HCT116 (cell line): Measurements from ENCODE around the gene CAMK2A. TPM values are rescaled to one million over a fixed set of nuclear protein-coding genes. Genes with fewer than 3 reads are reported as not detected.

Experiments
- ATAC-seq: fragments of 200-7000 bp; cut with Tn5 transposase; 2 replicates; pipeline ENCODE4 v1.9.1; 2020; ENCODE audit warnings: mild to moderate bottlenecking, moderate library complexity
- BruUV-seq: library from RNA; stranded (reverse); fragments of 400-500 nt; replicated peaks from 2 replicates; lab custom pipeline; 2021; lab: Mats Ljungman, UMichigan
- CTCF ChIA-PET: fragments of 300-600 bp; sonication (Branson Sonifier 250); formaldehyde crosslinking; loops from one replicate; lab custom pipeline; 2021; ENCODE audit warnings: antibody characterized with exemption; lab: Charles Lee
- POLR2A ChIA-PET: fragments of 300-600, 350-600 bp; sonication (Branson Sonifier 250); formaldehyde crosslinking; loops from one replicate; lab custom pipeline; 2021; ENCODE audit warnings: antibody characterized with exemption; lab: Charles Lee
- RAD21 ChIA-PET, 2 experiments: fragments of 300-600 bp; sonication (Branson Sonifier 250); formaldehyde crosslinking; loops; one replicate each; lab custom pipeline; 2023; ENCODE audit warnings: low total read pairs in 2 of 2; ENCODE audit not compliant: uncharacterized antibody in 2 of 2, unreplicated experiment in 2 of 2, low non-redundant PET in 1 of 2; lab: Charles Lee
- DNase-seq: peaks from one replicate; pipeline ENCODE4 v3.0.0-alpha.2; 2010; ENCODE audit warnings: low read depth, low spot score
- H2AFZ ChIP-seq: fragments of 200-600 bp; shearing (Covaris generic), sonication (generic); 2 replicates; pipeline ENCODE4 v1.6.1; 2017; ENCODE audit warnings: low read depth, mixed run types, mixed read lengths, antibody characterized with exemption, low read length; ENCODE audit not compliant: poor library complexity, severe bottlenecking
- H3K27ac ChIP-seq: 2 replicates; pipeline ENCODE4 v1.5.1; 2012; ENCODE audit warnings: low read depth, low read length
- H3K27me3 ChIP-seq: fragments of 200-600 bp; sonication (generic); 2 replicates; pipeline ENCODE4 v1.6.1; 2016; ENCODE audit warnings: mixed run types, low read length, mixed read lengths; ENCODE audit not compliant: insufficient read depth
- H3K36me3 ChIP-seq, 2 experiments: fragments of 200-500 bp in 1 of 2; fragments of 200-600 bp in 1 of 2; sonication (Bioruptor generic) in 1 of 2; sonication (generic) in 1 of 2; 2 replicates each; pipeline versions ENCODE4 v1.5.1 to v1.6.1; 2014 to 2016; ENCODE audit warnings: low read length in 2 of 2, inconsistent platforms in 1 of 2, mixed read lengths in 1 of 2, mixed run types in 1 of 2; ENCODE audit not compliant: insufficient read depth in 2 of 2, control insufficient read depth in 1 of 2
- H3K4me1 ChIP-seq, 2 experiments: fragments of 200-600 bp in 1 of 2; sonication (generic) in 1 of 2; 2 replicates each; pipeline versions ENCODE4 v1.5.1 to v1.6.1; 2012 to 2017; ENCODE audit warnings: low read length in 2 of 2, inconsistent platforms in 1 of 2, mild to moderate bottlenecking in 1 of 2, mixed read lengths in 1 of 2, mixed run types in 1 of 2, moderate library complexity in 1 of 2; ENCODE audit not compliant: insufficient read depth in 2 of 2, control insufficient read depth in 1 of 2
- H3K4me2 ChIP-seq: fragments of 200-600 bp; sonication (generic); 2 replicates; pipeline ENCODE4 v1.6.1; 2017; ENCODE audit warnings: mixed run types, low read length, mixed read lengths
- H3K4me3 ChIP-seq, 2 experiments: fragments of 200-600 bp in 1 of 2; sonication (generic) in 1 of 2; replicated peaks in 1 of 2; 2 replicates each; pipeline ENCODE4 v1.5.1; 2011 to 2016; ENCODE audit warnings: low read length in 2 of 2, control low read depth in 1 of 2, low read depth in 1 of 2, mild to moderate bottlenecking in 1 of 2, mixed read lengths in 1 of 2, mixed run types in 1 of 2
- H3K79me2 ChIP-seq: fragments of 200-600 bp; sonication (generic); 2 replicates; pipeline ENCODE4 v1.6.1; 2017; ENCODE audit warnings: mild to moderate bottlenecking, mixed run types, low read length, moderate library complexity, mixed read lengths; ENCODE audit not compliant: insufficient read depth
- H3K9ac ChIP-seq: fragments of 200-600 bp; sonication (generic); 2 replicates; pipeline ENCODE4 v1.6.1; 2016; ENCODE audit warnings: low read length, mixed read lengths
- H3K9me2 ChIP-seq: fragments of 200-600 bp; sonication (generic), shearing (Covaris generic); 2 replicates; pipeline ENCODE4 v1.6.1; 2017; ENCODE audit warnings: mixed run types, mild to moderate bottlenecking, moderate library complexity; ENCODE audit not compliant: insufficient read depth
- H3K9me3 ChIP-seq, 2 experiments: fragments of 200-500 bp in 1 of 2; fragments of 200-600 bp in 1 of 2; sonication (Bioruptor generic) in 1 of 2; sonication (generic) in 1 of 2; 2 replicates each; pipeline ENCODE4 v1.6.1; 2014 to 2017; ENCODE audit warnings: low read length in 2 of 2, mixed read lengths in 2 of 2, inconsistent platforms in 1 of 2, low read depth in 1 of 2, mild to moderate bottlenecking in 1 of 2, mixed run types in 1 of 2, moderate library complexity in 1 of 2; ENCODE audit not compliant: control insufficient read depth in 1 of 2, insufficient read depth in 1 of 2
- H4K20me1 ChIP-seq: fragments of 200-600 bp; sonication (generic), shearing (Covaris generic); 2 replicates; pipeline ENCODE4 v1.6.1; 2017; ENCODE audit warnings: mixed run types, mild to moderate bottlenecking, moderate library complexity; ENCODE audit not compliant: insufficient read depth
- EGR1 ChIP-seq: IDR thresholded peaks from 2 replicates; pipeline ENCODE4 v1.6.1; 2012; ENCODE audit warnings: low read depth
- ELF1 ChIP-seq: IDR thresholded peaks from 2 replicates; pipeline ENCODE4 v1.6.1; 2012; ENCODE audit warnings: low read depth, borderline replicate concordance
- EZH2 ChIP-seq: fragments of 200-600 bp; sonication (generic); IDR thresholded peaks from 2 replicates; pipeline ENCODE4 v1.6.1; 2017; ENCODE audit warnings: antibody characterized with exemption, mixed run types
- JUND ChIP-seq: IDR thresholded peaks from 2 replicates; pipeline ENCODE4 v1.6.1; 2012
- RAD21 ChIP-seq: IDR thresholded peaks from 2 replicates; pipeline ENCODE4 v1.6.1; 2012; ENCODE audit warnings: low read depth, mild to moderate bottlenecking
- SP1 ChIP-seq: IDR thresholded peaks from 2 replicates; pipeline ENCODE4 v1.6.1; 2012; ENCODE audit warnings: low read depth
- SRF ChIP-seq: IDR thresholded peaks from 2 replicates; pipeline ENCODE4 v1.6.1; 2012; ENCODE audit warnings: low read depth
- YY1 ChIP-seq: IDR thresholded peaks from 2 replicates; pipeline ENCODE4 v1.6.1; 2011; ENCODE audit warnings: low read length, low read depth, moderate library complexity, mild to moderate bottlenecking; ENCODE audit not compliant: insufficient replicate concordance; ENCODE audit errors: extremely low read depth
- ZFX ChIP-seq: fragments of 450-650 bp; IDR thresholded peaks from 2 replicates; pipeline ENCODE4 v1.6.1; 2017
- intact Hi-C: fragments of 100-400 bp; cut with micrococcal nuclease; formaldehyde crosslinking; loops from 2 replicates; pipeline ENCODE4 v1.10.0; 2022
- total RNA-seq: library from RNA; stranded (reverse); gene quantifications from one replicate; pipeline ENCODE4 v1.2.1, GENCODE V29; 2021; ENCODE audit not compliant: unreplicated experiment
- TF ChIP-seq, protein P1 (sequence below): IDR thresholded peaks from 2 replicates; pipeline ENCODE4 v1.6.1; 2012; ENCODE audit warnings: low read depth
- TF ChIP-seq, protein P2 (sequence below): IDR thresholded peaks from 2 replicates; pipeline ENCODE4 v1.6.1; 2012
- TF ChIP-seq, protein P3 (sequence below): IDR thresholded peaks from 2 replicates; pipeline ENCODE4 v1.6.1; 2012

CAMK2A gene
- total RNA-seq, 1 experiment from 2014 or later = not detected

DNA sequence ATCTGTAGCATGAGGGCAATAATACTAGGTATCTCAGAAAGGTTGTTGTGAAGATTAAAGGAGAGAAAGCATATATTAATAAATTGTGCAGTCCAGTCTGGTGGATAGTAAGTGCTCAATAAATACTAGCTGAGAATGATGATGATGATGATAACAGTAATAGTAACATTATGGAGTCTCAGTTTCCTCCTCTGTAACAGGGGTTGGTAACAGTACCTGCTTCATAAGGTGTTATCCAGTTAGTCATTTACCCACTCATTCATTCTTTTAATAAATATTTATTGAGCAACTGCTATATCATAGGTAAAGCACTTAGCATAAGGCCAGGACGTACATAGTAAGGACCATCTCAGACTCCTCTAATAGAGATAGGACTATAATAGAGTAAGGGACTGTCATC lies 92.1 kb downstream of the CAMK2A start:
- TF ChIP-seq, protein P1, sequence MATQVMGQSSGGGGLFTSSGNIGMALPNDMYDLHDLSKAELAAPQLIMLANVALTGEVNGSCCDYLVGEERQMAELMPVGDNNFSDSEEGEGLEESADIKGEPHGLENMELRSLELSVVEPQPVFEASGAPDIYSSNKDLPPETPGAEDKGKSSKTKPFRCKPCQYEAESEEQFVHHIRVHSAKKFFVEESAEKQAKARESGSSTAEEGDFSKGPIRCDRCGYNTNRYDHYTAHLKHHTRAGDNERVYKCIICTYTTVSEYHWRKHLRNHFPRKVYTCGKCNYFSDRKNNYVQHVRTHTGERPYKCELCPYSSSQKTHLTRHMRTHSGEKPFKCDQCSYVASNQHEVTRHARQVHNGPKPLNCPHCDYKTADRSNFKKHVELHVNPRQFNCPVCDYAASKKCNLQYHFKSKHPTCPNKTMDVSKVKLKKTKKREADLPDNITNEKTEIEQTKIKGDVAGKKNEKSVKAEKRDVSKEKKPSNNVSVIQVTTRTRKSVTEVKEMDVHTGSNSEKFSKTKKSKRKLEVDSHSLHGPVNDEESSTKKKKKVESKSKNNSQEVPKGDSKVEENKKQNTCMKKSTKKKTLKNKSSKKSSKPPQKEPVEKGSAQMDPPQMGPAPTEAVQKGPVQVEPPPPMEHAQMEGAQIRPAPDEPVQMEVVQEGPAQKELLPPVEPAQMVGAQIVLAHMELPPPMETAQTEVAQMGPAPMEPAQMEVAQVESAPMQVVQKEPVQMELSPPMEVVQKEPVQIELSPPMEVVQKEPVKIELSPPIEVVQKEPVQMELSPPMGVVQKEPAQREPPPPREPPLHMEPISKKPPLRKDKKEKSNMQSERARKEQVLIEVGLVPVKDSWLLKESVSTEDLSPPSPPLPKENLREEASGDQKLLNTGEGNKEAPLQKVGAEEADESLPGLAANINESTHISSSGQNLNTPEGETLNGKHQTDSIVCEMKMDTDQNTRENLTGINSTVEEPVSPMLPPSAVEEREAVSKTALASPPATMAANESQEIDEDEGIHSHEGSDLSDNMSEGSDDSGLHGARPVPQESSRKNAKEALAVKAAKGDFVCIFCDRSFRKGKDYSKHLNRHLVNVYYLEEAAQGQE = no peak
- H4K20me1 ChIP-seq = no peaks in the 10 kb centered on the region
- no peaks in the 10 kb centered on the region for H3K79me2 ChIP-seq
- CTCF ChIA-PET = no interaction called here
- no peak overlapping the region for H3K27ac ChIP-seq
- intact Hi-C loops = no loop called here
- no peaks in the 10 kb centered on the region for H3K4me1 ChIP-seq
- BruUV-seq = no TSS peak
- H2AFZ ChIP-seq = no peak overlapping the region
- no peak for DNase-seq
- no peaks in the 10 kb centered on the region for H3K36me3 ChIP-seq
- H3K9ac ChIP-seq = no peak overlapping the region
- POLR2A ChIA-PET = no interaction called here
- peaks cover 2% of the 10 kb centered on the region; the same call in 1 of the 2 replicates for H3K27me3 ChIP-seq
- no peak overlapping the region for H3K4me3 ChIP-seq
- ATAC-seq = no peak
- no peaks in the 10 kb centered on the region for H3K9me3 ChIP-seq
- H3K4me2 ChIP-seq = no peak overlapping the region
- RAD21 ChIA-PET = no interaction called here
- no peaks in the 10 kb centered on the region for H3K9me2 ChIP-seq

DNA sequence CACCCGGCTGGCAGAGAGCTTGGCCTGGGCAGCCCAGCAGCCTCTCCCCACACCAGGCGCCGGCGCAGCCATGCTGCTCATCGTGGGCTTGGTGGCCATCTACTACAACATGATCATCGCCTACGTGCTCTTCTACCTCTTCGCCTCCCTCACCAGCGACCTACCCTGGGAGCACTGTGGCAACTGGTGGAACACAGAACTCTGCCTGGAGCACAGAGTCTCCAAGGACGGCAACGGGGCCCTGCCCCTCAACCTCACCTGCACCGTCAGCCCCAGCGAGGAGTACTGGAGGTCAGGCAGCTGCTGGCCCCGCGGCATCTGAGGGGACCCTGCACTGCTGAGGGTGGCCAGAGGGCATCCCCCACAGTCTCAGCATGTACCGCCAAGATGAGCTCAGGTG lies 92.6 kb downstream of the CAMK2A start:
- Histone ChIP-seq H3K4me1 (no peaks in the 10 kb centered on the region), H3K27ac (no peak overlapping the region), H3K9me3 (no peaks in the 10 kb centered on the region), H3K4me3 (no peak overlapping the region), H3K9ac (no peak overlapping the region), H2AFZ (no peak overlapping the region), H4K20me1 (no peaks in the 10 kb centered on the region), H3K27me3 (peaks cover 2% of the 10 kb centered on the region; the same call in 1 of the 2 replicates), H3K79me2 (no peaks in the 10 kb centered on the region), H3K36me3 (no peaks in the 10 kb centered on the region), H3K9me2 (no peaks in the 10 kb centered on the region), H3K4me2 (no peak overlapping the region)
- no TSS peak for BruUV-seq
- ChIA-PET RAD21 (no interaction called here), POLR2A (no interaction called here), CTCF (no interaction called here)
- intact Hi-C loops = no loop called here
- TF ChIP-seq SP1 (no peak), YY1 (no peak), JUND (no peak), ELF1 (no peak), ZFX (no peak), EGR1 (no peak), RAD21 (no peak), SRF (no peak), EZH2 (no peak)
- TF ChIP-seq, protein P2, sequence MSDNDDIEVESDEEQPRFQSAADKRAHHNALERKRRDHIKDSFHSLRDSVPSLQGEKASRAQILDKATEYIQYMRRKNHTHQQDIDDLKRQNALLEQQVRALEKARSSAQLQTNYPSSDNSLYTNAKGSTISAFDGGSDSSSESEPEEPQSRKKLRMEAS = no peak
- TF ChIP-seq, protein P3, sequence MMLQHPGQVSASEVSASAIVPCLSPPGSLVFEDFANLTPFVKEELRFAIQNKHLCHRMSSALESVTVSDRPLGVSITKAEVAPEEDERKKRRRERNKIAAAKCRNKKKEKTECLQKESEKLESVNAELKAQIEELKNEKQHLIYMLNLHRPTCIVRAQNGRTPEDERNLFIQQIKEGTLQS = no peak
- TF ChIP-seq, protein P1 = no peak
- DNase-seq = no peak
- ATAC-seq = no peak
